ENCODE measurements around the gene NFASC. TPM values are rescaled to one million over a fixed set of nuclear protein-coding genes. Genes with fewer than 3 reads are reported as not detected.

NFASC gene
- polyA plus RNA-seq, 10 donors: 0.71 to 3.5 (median 1.1) TPM

- DNase-seq: no peak
These were observed 57.3 kb downstream of the NFASC start for GRCh38 chr1:204927673-204928641.

DNA sequence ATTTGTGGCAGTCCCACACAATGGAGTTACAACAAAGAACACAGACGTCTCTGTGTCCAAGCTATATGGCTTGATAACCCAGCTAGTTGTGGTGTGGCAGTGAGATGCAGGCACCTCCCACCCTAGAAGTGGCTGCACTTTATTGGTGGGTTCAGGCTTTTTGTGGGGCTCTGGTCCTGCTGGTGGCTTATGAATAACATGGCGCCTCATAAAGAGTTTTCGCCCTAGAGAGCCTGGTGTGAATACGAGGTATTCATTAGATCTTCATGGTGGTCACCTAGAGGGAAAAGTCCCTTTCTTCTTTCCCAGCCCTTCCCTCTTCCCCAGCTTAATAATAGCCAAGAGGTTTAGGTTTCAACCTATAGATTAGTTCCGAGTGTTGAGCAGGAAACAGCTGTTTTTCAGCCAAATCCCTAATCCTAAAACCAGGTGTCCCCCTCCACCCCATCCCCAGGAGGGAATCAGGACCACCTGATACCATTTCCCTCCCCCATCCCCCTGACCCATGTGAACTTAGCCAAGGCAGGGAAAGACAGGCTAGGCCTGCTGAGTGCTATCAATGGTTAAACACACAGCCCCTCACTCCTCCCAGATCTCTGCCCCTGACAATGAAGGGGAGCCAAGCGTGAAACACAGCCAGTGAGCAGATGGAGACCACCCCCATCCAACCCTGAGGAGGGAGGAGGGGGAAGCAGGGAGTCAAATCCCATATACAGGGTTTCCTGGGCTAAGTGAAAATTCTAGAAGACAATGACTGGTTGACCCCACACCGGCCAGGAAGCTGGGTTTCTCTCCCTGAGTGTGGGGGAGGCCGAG lies 58.2 kb downstream of the NFASC start:
- DNase-seq: no peak

DNA sequence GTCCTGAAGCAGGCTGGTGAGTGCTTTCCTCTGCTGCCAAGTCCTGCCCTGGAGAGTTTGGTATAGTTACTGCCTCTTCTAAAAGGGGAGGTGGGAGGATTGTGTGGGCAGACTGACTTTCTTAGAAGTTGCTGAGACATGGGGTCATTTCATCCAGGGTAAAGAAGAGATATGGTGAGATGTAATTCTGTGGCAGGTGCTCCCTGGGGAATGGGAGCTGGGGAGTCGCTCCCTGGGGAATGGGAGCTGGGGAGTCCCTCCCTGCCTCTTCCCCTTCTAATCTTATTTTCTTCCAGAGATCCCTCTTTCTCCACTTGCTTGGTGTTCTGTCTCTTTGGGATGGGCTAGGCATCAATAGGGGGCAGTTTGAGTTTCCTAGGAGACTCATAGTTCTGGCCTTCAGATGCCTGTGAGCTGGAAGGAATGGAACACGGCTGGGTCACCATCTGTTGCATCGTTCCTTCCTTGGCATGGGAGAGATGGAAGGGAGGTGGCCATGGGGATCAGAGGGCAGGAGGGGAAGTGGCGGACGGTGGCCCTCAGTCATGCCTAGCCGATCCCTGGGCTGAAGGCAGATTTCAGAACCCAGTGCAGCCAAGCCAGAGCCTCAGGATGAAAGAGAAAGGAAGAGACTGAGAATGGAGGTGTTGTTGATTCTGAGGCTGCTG lies 59.0 kb downstream of the NFASC start:
- DNase-seq: no peak

DNA sequence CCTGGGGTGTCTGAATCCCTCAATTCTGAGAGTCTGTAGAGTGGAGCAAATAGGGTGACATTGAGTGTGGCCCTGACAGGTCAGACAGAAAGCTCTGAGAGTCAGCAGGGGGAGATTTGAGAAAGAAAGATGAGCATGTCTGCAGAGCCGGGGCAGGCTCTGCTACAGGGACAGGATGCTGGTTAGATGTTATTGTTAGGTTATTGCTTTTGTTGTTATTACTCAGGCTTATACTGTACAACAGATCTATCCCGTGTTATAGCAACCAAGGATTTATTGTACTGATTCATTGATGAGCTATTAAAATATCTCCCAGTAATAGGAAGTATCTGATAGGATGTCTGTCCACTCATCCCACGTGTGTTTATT lies 59.5 kb downstream of the NFASC start:
- no peak for DNase-seq

DNA sequence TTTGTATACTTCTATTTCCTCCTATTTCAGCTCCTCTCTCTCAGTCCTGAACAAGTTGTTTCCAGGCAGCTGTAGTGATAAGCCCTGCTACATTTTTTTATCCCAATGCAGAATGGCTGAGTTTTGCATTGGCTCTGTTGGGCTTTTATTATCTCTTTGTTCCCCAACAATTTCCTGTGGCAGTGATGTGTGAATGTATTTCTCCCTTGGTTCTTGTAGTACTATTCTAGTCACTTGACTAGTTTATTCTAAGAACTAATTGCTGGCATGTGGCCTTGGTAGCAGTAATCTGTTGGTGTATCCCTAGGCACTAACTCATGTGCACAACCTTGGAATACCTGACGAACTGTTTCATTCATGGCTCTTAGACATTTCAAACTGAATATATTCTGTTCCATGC lies 60.7 kb downstream of the NFASC start:
- no peak for DNase-seq

DNA sequence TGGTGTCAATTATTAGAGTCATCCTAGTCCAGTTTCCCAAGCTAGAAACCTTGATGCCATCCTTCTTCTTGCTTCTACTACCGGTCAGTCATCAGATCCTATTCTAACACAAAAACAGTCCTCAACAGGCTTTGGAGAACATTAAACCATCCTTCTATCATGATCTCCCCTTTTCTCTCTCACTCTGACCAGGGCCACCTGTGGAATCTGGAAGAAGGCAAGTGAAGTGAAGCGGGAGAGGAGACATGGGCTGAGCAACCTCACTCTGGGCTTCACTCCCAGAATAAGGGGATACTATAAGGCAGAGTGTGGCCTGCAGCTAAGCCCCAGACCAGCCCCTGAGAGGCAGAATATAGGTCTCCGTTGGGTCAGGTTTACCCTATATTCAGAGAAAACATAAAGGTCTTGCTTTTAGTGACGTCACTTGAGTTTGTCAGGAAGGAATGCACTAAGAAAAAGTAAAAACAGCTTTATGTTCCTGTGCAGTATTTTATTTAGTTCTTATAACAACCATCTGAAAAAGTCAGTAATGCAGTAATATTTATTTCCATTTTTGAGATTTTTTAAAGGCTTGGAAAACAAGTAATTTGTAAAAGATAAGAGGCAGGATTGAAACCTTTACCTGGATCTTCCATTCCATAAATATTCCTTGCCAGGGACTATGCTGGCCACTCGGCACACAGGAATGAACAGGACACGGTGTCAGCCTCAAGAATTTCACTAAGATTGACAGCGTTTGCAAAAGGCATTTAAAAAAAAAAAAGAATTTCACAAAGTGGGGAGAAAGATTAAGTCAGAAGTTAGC lies 61.3 kb downstream of the NFASC start:
- DNase-seq: no peak

DNA sequence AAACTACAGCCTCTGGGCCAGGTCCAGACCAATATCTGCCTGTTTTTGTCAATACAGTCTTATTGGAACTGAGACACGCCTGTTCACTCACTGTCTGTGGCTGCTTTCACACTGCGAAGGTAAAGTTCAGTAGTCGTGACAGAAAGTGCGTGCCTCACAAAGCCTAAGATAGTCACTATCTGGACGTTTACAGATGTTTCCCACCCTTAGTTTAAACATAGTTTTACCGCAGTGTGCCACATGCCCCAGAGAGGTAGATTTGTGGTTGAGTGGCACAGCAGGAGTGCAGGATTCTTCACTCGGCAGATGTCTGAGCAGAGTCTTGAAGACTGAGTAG lies 61.9 kb downstream of the NFASC start:
- no peak for DNase-seq

- DNase-seq: no peak
These were observed 64.5 kb downstream of the NFASC start for GRCh38 chr1:204935155-204935554.

- DNase-seq: no peak
These were observed 66.1 kb downstream of the NFASC start for GRCh38 chr1:204936765-204937164.

- no peak for DNase-seq
These were observed 67.2 kb downstream of the NFASC start for GRCh38 chr1:204937901-204938300.

- DNase-seq: no peak
These were observed 69.9 kb downstream of the NFASC start for GRCh38 chr1:204940591-204940990.

- peak; percentile 28 to 55 (median 41) for DNase-seq
These were observed 71.0 kb downstream of the NFASC start for GRCh38 chr1:204941421-204942338.

- no peak for DNase-seq
These were observed 72.8 kb downstream of the NFASC start for GRCh38 chr1:204943495-204943894.

DNA sequence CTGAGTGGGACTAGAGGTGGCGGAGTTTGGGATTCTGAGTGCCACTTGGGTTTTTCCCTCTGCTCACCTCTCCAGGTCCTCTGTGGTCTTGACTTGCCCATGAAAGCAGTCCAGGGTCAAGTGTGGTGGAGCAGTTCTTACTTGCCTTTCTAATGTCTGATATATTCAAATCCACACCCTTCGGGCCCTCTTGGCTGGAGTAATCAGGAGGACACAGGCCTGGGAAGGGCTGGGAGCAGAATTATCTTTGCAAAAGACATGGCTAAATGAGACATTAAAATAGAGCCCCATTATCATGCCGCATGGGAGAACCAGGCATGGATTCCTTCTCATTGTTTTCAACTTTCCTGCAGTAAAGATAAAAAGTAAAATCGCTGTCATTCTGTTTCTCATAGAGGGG lies 74.0 kb downstream of the NFASC start:
- no peak for DNase-seq

- DNase-seq: no peak
These were observed 74.9 kb downstream of the NFASC start for GRCh38 chr1:204945565-204945977.

GRCh38 chr1:204946640-204947039 lies 76.0 kb downstream of the NFASC start:
- DNase-seq: no peak

DNA sequence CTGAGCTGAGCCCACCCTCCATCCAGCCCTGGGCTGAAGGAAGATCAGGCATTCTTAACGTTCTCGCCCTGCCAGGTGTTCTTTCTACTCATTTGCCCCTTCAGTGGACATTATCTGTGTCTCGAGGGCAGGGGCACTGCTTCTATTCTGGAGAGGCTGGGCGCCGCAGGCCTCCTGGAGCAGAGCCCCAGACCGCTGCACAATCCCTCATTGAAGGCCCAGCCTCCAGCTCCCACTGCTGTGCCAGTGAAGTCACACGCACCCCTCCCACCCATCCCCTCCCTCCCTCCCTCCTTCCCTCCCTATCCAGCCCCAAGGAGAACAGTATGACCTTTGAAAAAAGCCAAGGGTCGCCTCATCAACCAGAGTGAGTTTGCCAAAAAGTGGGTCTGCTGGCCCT lies 76.7 kb downstream of the NFASC start:
- DNase-seq: no peak

- no peak for DNase-seq
These were observed 77.1 kb downstream of the NFASC start for GRCh38 chr1:204947747-204948146.

GRCh38 chr1:204950353-204951001 lies 79.8 kb downstream of the NFASC start:
- DNase-seq: no peak

Data from muscle of back (tissue), 11 donors.